ENCODE data around the gene LRRC18.

LRRC18 gene

GRCh38 chr10:48973065-48973464 is 33.4 kb upstream of the LRRC18 start:
- H2AFZ ChIP-seq (ENCODE audit: low read depth, low read length), result no peak overlapping the region
- no peak overlapping the region for H3K27ac ChIP-seq (ENCODE audit: low read length)
- no peak overlapping the region for H3K4me3 ChIP-seq (ENCODE audit: low read length)
- no peaks in the 10 kb centered on the region for H3K9me3 ChIP-seq (ENCODE audit: insufficient read depth, low read length)
- H3K9ac ChIP-seq (ENCODE audit: low read length), result no peak overlapping the region
- H3K79me2 ChIP-seq (ENCODE audit: low read length), result no peaks in the 10 kb centered on the region
- no peak overlapping the region for H3K4me2 ChIP-seq (ENCODE audit: low read length)
- peaks cover 20% of the 10 kb centered on the region for H3K36me3 ChIP-seq (replicated peaks; ENCODE audit: low read depth, low read length)
- TF ChIP-seq EZH2phosphoT487 (IDR thresholded peaks at IDR 0.05; ENCODE audit: low read depth) (no peak), CTCF (IDR thresholded peaks at IDR 0.05; ENCODE audit: low read depth, low read length) (no peak)
- no peaks in the 10 kb centered on the region for H3K27me3 ChIP-seq (ENCODE audit: low read depth, low read length)
- no peaks in the 10 kb centered on the region for H4K20me1 ChIP-seq (ENCODE audit: insufficient read depth, low read length)
- H3K4me1 ChIP-seq (ENCODE audit: low read length), result no peaks in the 10 kb centered on the region

- no peaks in the 10 kb centered on the region for H3K9me3 ChIP-seq (ENCODE audit: insufficient read depth, low read length)
- no peaks in the 10 kb centered on the region for H4K20me1 ChIP-seq (ENCODE audit: insufficient read depth, low read length)
- no peak overlapping the region for H2AFZ ChIP-seq (ENCODE audit: low read depth, low read length)
- H3K4me3 ChIP-seq (ENCODE audit: low read length), result no peak overlapping the region
- no peak overlapping the region for H3K9ac ChIP-seq (ENCODE audit: low read length)
- no peaks in the 10 kb centered on the region for H3K4me1 ChIP-seq (ENCODE audit: low read length)
- H3K27me3 ChIP-seq (ENCODE audit: low read depth, low read length), result no peaks in the 10 kb centered on the region
- no peak overlapping the region for H3K4me2 ChIP-seq (ENCODE audit: low read length)
- peaks cover 22% of the 10 kb centered on the region for H3K36me3 ChIP-seq (replicated peaks; ENCODE audit: low read depth, low read length)
- no peak overlapping the region for H3K27ac ChIP-seq (ENCODE audit: low read length)
- no peaks in the 10 kb centered on the region for H3K79me2 ChIP-seq (ENCODE audit: low read length)
- TF ChIP-seq CTCF (IDR thresholded peaks at IDR 0.05; ENCODE audit: low read depth, low read length) (no peak), EZH2phosphoT487 (IDR thresholded peaks at IDR 0.05; ENCODE audit: low read depth) (no peak)
Observed at GRCh38 chr10:48970654-48971053, 31.0 kb upstream of the LRRC18 start.

- Histone ChIP-seq H4K20me1 (ENCODE audit: insufficient read depth, low read length) (no peaks in the 10 kb centered on the region), H3K4me2 (ENCODE audit: low read length) (no peak overlapping the region), H3K4me3 (ENCODE audit: low read length) (no peak overlapping the region), H2AFZ (ENCODE audit: low read depth, low read length) (no peak overlapping the region), H3K36me3 (replicated peaks; ENCODE audit: low read depth, low read length) (peaks cover 21% of the 10 kb centered on the region), H3K9me3 (ENCODE audit: insufficient read depth, low read length) (no peaks in the 10 kb centered on the region), H3K79me2 (ENCODE audit: low read length) (no peaks in the 10 kb centered on the region), H3K4me1 (ENCODE audit: low read length) (no peaks in the 10 kb centered on the region), H3K27ac (ENCODE audit: low read length) (no peak overlapping the region), H3K9ac (ENCODE audit: low read length) (no peak overlapping the region), H3K27me3 (ENCODE audit: low read depth, low read length) (no peaks in the 10 kb centered on the region)
- no peak for TF ChIP-seq EZH2phosphoT487 (IDR thresholded peaks at IDR 0.05; ENCODE audit: low read depth)
- no peak for TF ChIP-seq CTCF (IDR thresholded peaks at IDR 0.05; ENCODE audit: low read depth, low read length)
Observed at GRCh38 chr10:48970046-48970445, 30.4 kb upstream of the LRRC18 start.

GRCh38 chr10:48968036-48968435 is 28.4 kb upstream of the LRRC18 start:
- no peak for TF ChIP-seq EZH2phosphoT487 (IDR thresholded peaks at IDR 0.05; ENCODE audit: low read depth)
- TF ChIP-seq CTCF (IDR thresholded peaks at IDR 0.05; ENCODE audit: low read depth, low read length), result no peak
- H3K9ac ChIP-seq (ENCODE audit: low read length), result no peak overlapping the region
- peaks cover 32% of the 10 kb centered on the region for H3K36me3 ChIP-seq (replicated peaks; ENCODE audit: low read depth, low read length)
- no peak overlapping the region for H3K4me2 ChIP-seq (ENCODE audit: low read length)
- no peaks in the 10 kb centered on the region for H3K9me3 ChIP-seq (ENCODE audit: insufficient read depth, low read length)
- no peaks in the 10 kb centered on the region for H3K4me1 ChIP-seq (ENCODE audit: low read length)
- no peaks in the 10 kb centered on the region for H3K27me3 ChIP-seq (ENCODE audit: low read depth, low read length)
- no peak overlapping the region for H3K4me3 ChIP-seq (ENCODE audit: low read length)
- H4K20me1 ChIP-seq (ENCODE audit: insufficient read depth, low read length), result no peaks in the 10 kb centered on the region
- H3K79me2 ChIP-seq (ENCODE audit: low read length), result no peaks in the 10 kb centered on the region
- no peak overlapping the region for H2AFZ ChIP-seq (ENCODE audit: low read depth, low read length)
- no peak overlapping the region for H3K27ac ChIP-seq (ENCODE audit: low read length)
